ENCODE measurements around the gene LRRC15.

The LRRC15 gene

DNA sequence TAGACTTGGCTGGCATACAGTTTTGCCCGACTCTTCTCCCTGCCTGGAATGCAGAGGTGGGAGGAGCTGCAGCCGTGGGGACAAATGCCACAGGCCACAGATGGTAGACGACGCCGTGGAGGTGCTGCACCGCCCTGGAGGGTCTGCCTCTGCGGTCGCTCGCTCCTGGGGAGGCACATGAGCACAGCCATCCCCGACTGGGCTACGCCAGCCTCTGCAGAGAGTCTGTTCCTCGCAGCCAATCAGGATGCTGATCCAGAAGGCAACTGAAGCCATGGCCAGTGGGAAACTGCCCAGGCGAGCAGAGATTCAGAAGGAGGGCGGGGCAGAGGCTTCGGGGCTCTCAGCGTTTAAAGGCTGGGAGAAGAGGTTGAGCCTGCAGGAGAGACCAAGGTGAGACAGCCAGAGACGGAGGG lies 11.9 kb upstream of the LRRC15 start:
- TF ChIP-seq, protein P1, sequence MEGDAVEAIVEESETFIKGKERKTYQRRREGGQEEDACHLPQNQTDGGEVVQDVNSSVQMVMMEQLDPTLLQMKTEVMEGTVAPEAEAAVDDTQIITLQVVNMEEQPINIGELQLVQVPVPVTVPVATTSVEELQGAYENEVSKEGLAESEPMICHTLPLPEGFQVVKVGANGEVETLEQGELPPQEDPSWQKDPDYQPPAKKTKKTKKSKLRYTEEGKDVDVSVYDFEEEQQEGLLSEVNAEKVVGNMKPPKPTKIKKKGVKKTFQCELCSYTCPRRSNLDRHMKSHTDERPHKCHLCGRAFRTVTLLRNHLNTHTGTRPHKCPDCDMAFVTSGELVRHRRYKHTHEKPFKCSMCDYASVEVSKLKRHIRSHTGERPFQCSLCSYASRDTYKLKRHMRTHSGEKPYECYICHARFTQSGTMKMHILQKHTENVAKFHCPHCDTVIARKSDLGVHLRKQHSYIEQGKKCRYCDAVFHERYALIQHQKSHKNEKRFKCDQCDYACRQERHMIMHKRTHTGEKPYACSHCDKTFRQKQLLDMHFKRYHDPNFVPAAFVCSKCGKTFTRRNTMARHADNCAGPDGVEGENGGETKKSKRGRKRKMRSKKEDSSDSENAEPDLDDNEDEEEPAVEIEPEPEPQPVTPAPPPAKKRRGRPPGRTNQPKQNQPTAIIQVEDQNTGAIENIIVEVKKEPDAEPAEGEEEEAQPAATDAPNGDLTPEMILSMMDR (IDR thresholded peaks at IDR 0.05; ENCODE audit: insufficient read depth, low read depth, low read length, missing control alignments) = no peak
- H3K4me3 ChIP-seq (ENCODE audit: low read length) = no peak overlapping the region
- DNase-seq (ENCODE audit: low read depth) = peak; percentile 20

DNA sequence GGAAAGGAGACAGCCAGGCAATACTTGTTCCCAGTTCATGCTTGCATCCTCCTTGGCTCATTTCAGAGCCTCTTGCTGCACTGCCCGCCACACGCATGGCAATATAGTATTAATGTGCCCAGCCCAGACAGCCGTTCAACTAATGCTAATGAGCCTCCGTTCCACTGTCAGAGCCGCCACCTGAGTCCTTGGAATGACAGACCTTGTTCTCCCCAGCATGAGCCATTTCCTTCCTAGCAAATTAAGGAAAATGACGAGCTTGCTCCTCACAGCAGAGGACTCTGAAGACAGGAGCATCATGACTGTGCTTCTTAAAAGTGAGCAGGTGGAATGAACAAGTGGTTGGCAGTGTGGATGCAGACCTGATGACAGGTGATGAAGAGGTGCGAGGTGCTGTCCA lies 10.8 kb upstream of the LRRC15 start:
- no peak overlapping the region for H3K4me3 ChIP-seq (ENCODE audit: low read length)
- TF ChIP-seq, protein P1 (IDR thresholded peaks at IDR 0.05; ENCODE audit: insufficient read depth, low read depth, low read length, missing control alignments) = no peak
- DNase-seq (ENCODE audit: low read depth) = no peak

DNA sequence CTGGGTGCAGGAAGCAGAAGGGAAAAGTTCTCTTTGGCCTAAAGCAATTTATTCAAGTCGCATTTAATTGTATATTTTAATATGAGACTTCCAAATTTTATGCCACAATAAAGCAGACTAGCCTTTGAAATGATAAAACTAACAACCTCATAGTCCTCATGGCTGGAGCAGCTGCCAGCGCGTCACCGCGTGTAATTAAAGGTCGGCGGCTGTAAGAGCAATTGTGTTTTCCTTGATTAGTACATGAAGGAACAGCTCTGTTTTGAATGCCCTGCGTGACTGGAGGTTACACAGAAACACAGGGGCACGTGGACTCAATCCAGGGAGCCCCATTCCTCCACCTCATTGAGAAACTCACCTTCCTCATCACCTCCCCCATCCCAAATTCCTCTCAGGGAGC lies 10.1 kb upstream of the LRRC15 start:
- no peak overlapping the region for H3K4me3 ChIP-seq (ENCODE audit: low read length)
- TF ChIP-seq, protein P1 (IDR thresholded peaks at IDR 0.05; ENCODE audit: insufficient read depth, low read depth, low read length, missing control alignments) = no peak
- DNase-seq (ENCODE audit: low read depth) = no peak

DNA sequence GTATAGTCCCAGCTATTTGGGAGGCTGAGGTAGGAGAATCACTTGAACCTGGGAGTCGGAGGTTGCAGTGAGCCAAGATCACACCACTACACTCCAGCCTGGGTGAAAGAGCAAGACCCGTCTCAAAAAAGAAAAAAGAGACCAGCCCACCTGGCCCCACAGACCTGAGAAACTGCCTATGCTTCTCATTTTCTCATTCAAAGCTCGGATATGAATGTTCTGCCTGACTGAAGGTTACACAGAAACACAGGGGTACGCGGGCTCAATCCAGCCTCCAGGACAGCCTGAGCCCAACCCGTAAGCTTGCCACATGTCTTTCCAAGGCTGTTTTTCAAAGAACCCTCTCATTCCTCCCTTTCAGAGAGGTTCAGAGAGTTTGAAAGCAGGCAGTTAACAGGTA lies 9.7 kb upstream of the LRRC15 start:
- TF ChIP-seq, protein P1 (IDR thresholded peaks at IDR 0.05; ENCODE audit: insufficient read depth, low read depth, low read length, missing control alignments) = no peak
- H3K4me3 ChIP-seq (ENCODE audit: low read length) = no peak overlapping the region
- no peak for DNase-seq (ENCODE audit: low read depth)

DNA sequence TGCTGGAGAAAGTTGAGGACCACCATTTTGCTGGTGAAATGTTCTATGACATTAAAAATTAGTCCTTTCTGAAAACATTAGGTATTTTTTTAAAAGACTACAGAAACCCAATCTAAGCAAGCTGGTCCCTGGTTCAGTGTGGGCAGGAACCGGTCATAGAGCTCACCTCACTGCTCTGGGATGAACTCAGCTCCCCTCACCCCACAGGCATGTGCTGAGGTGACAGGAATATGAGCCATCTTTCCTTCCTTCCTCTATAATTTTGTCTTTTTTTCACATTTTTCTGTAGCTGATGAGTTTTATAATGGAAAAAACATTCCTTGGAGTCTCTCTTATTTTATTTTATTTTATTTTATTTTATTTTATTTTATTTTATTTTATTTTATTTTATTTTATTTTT lies 8.2 kb upstream of the LRRC15 start:
- TF ChIP-seq, protein P1 (IDR thresholded peaks at IDR 0.05; ENCODE audit: insufficient read depth, low read depth, low read length, missing control alignments) = no peak

DNA sequence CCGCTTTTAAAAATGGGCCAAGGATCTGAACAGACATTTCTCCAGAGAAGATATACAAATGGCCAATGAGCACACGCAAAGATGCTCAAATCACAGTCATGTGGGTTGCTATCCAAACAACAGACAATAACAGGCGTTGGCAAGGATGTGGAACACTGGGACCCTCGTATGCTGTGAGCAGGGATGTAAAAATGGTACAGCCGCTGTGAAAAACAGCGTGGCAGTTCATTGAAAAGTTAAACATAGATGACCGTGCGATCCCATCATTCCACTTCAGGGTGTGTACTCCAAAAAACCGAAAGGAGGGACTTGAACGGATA lies 6.7 kb upstream of the LRRC15 start:
- DNase-seq (ENCODE audit: low read depth) = no peak
- H3K4me3 ChIP-seq (ENCODE audit: low read length) = no peak overlapping the region
- TF ChIP-seq, protein P1 (IDR thresholded peaks at IDR 0.05; ENCODE audit: insufficient read depth, low read depth, low read length, missing control alignments) = no peak

More for the DNA sequence above, 8.2 kb upstream of the LRRC15 start:
- no peak for DNase-seq (ENCODE audit: low read depth)
- no peak overlapping the region for H3K4me3 ChIP-seq (ENCODE audit: low read length)

DNA sequence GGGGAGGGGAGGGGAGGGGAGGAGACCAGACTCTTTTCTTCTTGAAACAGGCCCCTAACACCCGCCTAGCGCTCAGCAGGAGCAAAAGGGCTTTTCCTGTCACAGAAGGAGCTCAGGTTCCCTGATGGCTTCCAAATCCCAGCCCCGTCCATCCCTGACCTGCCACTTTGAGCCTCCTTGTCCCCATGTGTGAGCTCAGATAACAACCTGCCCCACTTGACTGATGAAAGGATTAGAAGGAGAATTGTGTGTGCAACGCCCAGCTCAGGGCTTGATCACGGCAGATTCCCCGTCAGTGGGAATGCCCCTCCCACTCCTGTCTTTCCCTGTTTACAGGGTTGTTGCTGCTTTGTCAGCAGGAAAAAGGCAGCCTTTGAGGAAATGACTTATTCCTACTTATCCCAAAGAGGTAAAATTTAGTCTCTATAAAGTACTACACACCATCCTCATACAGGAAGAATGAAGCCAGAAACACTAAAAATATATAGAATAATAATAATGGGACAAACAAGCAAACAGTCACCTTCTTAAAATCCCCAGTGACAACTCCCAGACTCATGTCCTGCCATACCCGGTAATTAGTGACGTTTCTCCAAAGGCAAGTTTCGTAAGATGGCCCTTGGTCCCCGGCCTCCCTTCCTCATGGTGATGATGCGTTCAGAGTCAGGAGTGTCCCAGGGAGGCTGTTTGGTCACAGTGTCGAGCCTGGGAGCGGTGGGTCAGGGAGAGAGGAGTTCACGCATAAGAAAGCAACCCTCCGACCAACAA lies 6.1 kb upstream of the LRRC15 start:
- TF ChIP-seq, protein P1 (IDR thresholded peaks at IDR 0.05; ENCODE audit: insufficient read depth, low read depth, low read length, missing control alignments) = no peak
- H3K4me3 ChIP-seq (ENCODE audit: low read length) = no peak overlapping the region

More for the DNA sequence above, 6.1 kb upstream of the LRRC15 start:
- peak; percentile 29 for DNase-seq (ENCODE audit: low read depth)

Measured in epithelial cell of esophagus (primary cell).